DOHH2 (cell line): Measurements from ENCODE around the gene PTPRN2.

Experiments used
- CTCF ChIP-seq: fragments of 200-600 bp; sonication (generic); IDR thresholded peaks from one replicate; pipeline ENCODE4 v1.5.1; 2014; ENCODE audit warnings: antibody characterized with exemption, mild to moderate bottlenecking, low read depth, low read length; ENCODE audit not compliant: poor library complexity, severe bottlenecking
- EZH2phosphoT487 ChIP-seq: fragments of 200-600 bp; sonication (generic); IDR thresholded peaks from 2 replicates; pipeline ENCODE4 v1.6.1; 2017; ENCODE audit warnings: borderline replicate concordance, mild to moderate bottlenecking, antibody characterized with exemption, low read length, moderate library complexity, mixed read lengths

GRCh38 chr7:158004123-158004490, 583.5 kb downstream of the PTPRN2 start:
- no peak for TF ChIP-seq CTCF
- TF ChIP-seq EZH2phosphoT487, result no peak
